Vagina (tissue), 2 donors: ENCODE data around the gene MAD1L1. TPM values are rescaled to one million over a fixed set of nuclear protein-coding genes. Genes with fewer than 3 reads are reported as not detected.

Source experiments
- DNase-seq, 2 donors: peaks; one replicate each; pipeline ENCODE4 v3.0.0-alpha.2; 2017; ENCODE audit errors: extremely low spot score in 2 of 2
- H3K27ac ChIP-seq: fragments of 200-600 bp; sonication (generic); one replicate; pipeline ENCODE4 v1.5.1; 2019
- H3K27me3 ChIP-seq: fragments of 200-600 bp; sonication (generic); one replicate; pipeline ENCODE4 v1.5.1; 2019
- H3K36me3 ChIP-seq, 2 donors: fragments of 200-600 bp; sonication (generic); one replicate each; pipeline ENCODE4 v1.5.1; 2017 to 2019
- H3K4me1 ChIP-seq: fragments of 200-600 bp; sonication (generic); one replicate; pipeline ENCODE4 v1.5.1; 2019
- H3K4me3 ChIP-seq, 2 donors: fragments of 200-600 bp; sonication (generic); 1 replicate in 1 of 2; 2 replicates in 1 of 2; pipeline ENCODE4 v1.5.1; 2016 to 2019
- H3K9me3 ChIP-seq: fragments of 200-600 bp; sonication (generic); one replicate; pipeline ENCODE4 v1.5.1; 2019
- CTCF ChIP-seq, 3 experiments: fragments of 450-650 bp in 2 of 3; fragments of 200-600 bp in 1 of 3; sonication (generic) in 1 of 3; IDR thresholded peaks; one replicate each; pipeline ENCODE4 v1.5.1; 2017 to 2019; ENCODE audit warnings: antibody characterized with exemption in 3 of 3, mild to moderate bottlenecking in 2 of 3, moderate library complexity in 2 of 3
- POLR2A ChIP-seq, 2 donors: fragments of 450-650 bp; IDR thresholded peaks; one replicate each; pipeline ENCODE4 v1.6.1; 2017; ENCODE audit warnings: antibody characterized with exemption in 2 of 2, mild to moderate bottlenecking in 2 of 2, moderate library complexity in 2 of 2
- POLR2AphosphoS5 ChIP-seq, 2 donors: sonication (generic); formaldehyde crosslinking; IDR thresholded peaks; one replicate each; pipeline ENCODE4 v1.9.0; 2017; ENCODE audit warnings: antibody characterized with exemption in 2 of 2, mild to moderate bottlenecking in 2 of 2, low read depth in 1 of 2; ENCODE audit not compliant: insufficient read depth in 1 of 2
- intact Hi-C: fragments of 100-400 bp; cut with DNase I; formaldehyde crosslinking; loops from one replicate; pipeline ENCODE4 v1.15.1; 2023
- total RNA-seq: library from RNA; depleted of rRNA; stranded (reverse); fragments of >200 nt; gene quantifications from one replicate; pipeline ENCODE4 v1.2.3, GENCODE V29; 2016

The MAD1L1 gene
- total RNA-seq, 1 donor from 2014 or later = 62.4 TPM

- Histone ChIP-seq H3K27ac (no peak overlapping the region), H3K36me3 (no peaks in the 10 kb centered on the region), H3K4me1 (peaks cover 8% of the 10 kb centered on the region), H3K9me3 (no peaks in the 10 kb centered on the region), H3K27me3 (no peaks in the 10 kb centered on the region), H3K4me3 (no peak overlapping the region)
- DNase-seq = no peak
- TF ChIP-seq CTCF (IDR thresholded peaks at IDR 0.05) (no peak), POLR2A (IDR thresholded peaks at IDR 0.05) (no peak), POLR2AphosphoS5 (IDR thresholded peaks at IDR 0.05; ENCODE audit: insufficient read depth in 1 of 2, low read depth in 1 of 2) (no peak)
- intact Hi-C loops = no loop called here
These were observed 245.6 kb downstream of the MAD1L1 start for GRCh38 chr7:1987084-1987535.

- TF ChIP-seq POLR2AphosphoS5 (IDR thresholded peaks at IDR 0.05; ENCODE audit: insufficient read depth in 1 of 2, low read depth in 1 of 2) = no peak
- TF ChIP-seq POLR2A (IDR thresholded peaks at IDR 0.05) = no peak
- TF ChIP-seq CTCF (IDR thresholded peaks at IDR 0.05) = no peak
- H3K9me3 ChIP-seq = no peaks in the 10 kb centered on the region
- no peaks in the 10 kb centered on the region for H3K27me3 ChIP-seq
- H3K4me1 ChIP-seq = peaks cover 7% of the 10 kb centered on the region
- H3K4me3 ChIP-seq = no peak overlapping the region
- no peaks in the 10 kb centered on the region for H3K36me3 ChIP-seq
- intact Hi-C loops = no loop called here
- H3K27ac ChIP-seq = no peak overlapping the region
- DNase-seq = no peak
These were observed 246.2 kb downstream of the MAD1L1 start for GRCh38 chr7:1986366-1987083.

GRCh38 chr7:1985936-1986335, 246.8 kb downstream of the MAD1L1 start:
- no peak overlapping the region for H3K27ac ChIP-seq
- no peaks in the 10 kb centered on the region for H3K27me3 ChIP-seq
- no peak for DNase-seq
- H3K4me3 ChIP-seq = no peak overlapping the region
- intact Hi-C loops = no loop called here
- H3K4me1 ChIP-seq = peaks cover 7% of the 10 kb centered on the region
- no peak for TF ChIP-seq CTCF (IDR thresholded peaks at IDR 0.05)
- no peak for TF ChIP-seq POLR2A (IDR thresholded peaks at IDR 0.05)
- no peak for TF ChIP-seq POLR2AphosphoS5 (IDR thresholded peaks at IDR 0.05; ENCODE audit: insufficient read depth in 1 of 2, low read depth in 1 of 2)
- no peaks in the 10 kb centered on the region for H3K36me3 ChIP-seq
- H3K9me3 ChIP-seq = no peaks in the 10 kb centered on the region

- H3K27ac ChIP-seq = no peak overlapping the region
- no peak for TF ChIP-seq POLR2A (IDR thresholded peaks at IDR 0.05)
- no peak for TF ChIP-seq POLR2AphosphoS5 (IDR thresholded peaks at IDR 0.05; ENCODE audit: insufficient read depth in 1 of 2, low read depth in 1 of 2)
- H3K4me3 ChIP-seq = no peak overlapping the region
- H3K27me3 ChIP-seq = no peaks in the 10 kb centered on the region
- DNase-seq = no peak
- no peaks in the 10 kb centered on the region for H3K36me3 ChIP-seq
- H3K9me3 ChIP-seq = no peaks in the 10 kb centered on the region
- peaks cover under 1% of the 10 kb centered on the region for H3K4me1 ChIP-seq
- intact Hi-C loops = no loop called here
These were observed 247.7 kb downstream of the MAD1L1 start for GRCh38 chr7:1985042-1985441.

DNA sequence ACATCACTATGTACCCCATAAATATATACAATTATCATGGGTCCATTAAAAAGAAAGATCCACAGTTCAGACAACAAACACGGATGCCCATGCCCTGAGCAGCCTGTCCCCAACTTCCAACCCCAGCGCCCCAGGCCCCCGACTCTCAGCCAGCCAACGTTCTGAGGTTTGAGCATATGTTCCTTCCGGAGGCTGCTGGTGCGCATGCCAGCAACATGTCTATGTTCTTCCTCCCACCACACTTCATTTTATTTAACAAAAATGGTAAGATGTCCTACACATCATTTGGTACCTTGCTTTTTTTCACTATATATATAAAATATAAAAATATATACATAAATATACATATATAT, 250.9 kb downstream of the MAD1L1 start:
- no peak for TF ChIP-seq POLR2AphosphoS5 (IDR thresholded peaks at IDR 0.05; ENCODE audit: insufficient read depth in 1 of 2, low read depth in 1 of 2)
- intact Hi-C loops = no loop called here
- Histone ChIP-seq H3K4me3 (no peak overlapping the region), H3K36me3 (no peaks in the 10 kb centered on the region), H3K27me3 (no peaks in the 10 kb centered on the region), H3K4me1 (no peaks in the 10 kb centered on the region), H3K9me3 (no peaks in the 10 kb centered on the region), H3K27ac (no peak overlapping the region)
- DNase-seq = no peak

DNA sequence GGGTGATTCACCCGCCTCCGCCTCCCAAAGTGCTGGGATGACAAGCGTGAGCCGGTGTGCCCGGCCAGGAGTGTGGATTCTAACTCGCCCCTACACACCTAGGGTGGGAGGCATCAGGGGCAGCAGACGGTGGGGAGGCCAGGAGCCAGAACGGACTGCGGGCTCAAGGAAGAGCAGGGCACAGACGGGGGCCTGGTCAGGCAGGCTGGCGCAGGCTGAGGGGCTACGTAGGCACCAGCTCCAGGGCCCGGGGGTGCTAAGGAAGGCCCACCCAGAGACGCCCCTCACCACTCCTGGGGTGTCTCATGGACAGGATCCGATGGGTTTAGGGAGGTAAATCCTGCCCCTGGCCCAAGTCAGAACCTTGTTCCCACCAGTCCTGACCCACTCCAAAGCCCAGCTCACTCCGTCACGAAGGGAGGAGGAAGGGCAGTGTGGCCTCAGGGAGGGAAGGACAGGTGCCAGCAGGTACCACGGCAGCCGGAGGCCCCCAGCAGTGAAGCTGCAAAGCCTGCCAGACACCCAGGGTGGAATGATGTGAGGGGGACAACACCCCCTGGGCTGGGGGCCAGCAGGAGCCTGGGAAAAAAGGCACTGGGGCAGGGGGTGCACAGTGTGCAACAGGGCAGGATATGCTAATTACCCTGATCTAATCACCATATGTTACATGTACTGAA, 251.4 kb downstream of the MAD1L1 start:
- no peaks in the 10 kb centered on the region for H3K27me3 ChIP-seq
- H3K9me3 ChIP-seq = no peaks in the 10 kb centered on the region
- no peak overlapping the region for H3K27ac ChIP-seq
- no peaks in the 10 kb centered on the region for H3K4me1 ChIP-seq
- no peaks in the 10 kb centered on the region for H3K36me3 ChIP-seq
- DNase-seq = no peak
- TF ChIP-seq POLR2A (IDR thresholded peaks at IDR 0.05) = no peak
- no peak for TF ChIP-seq CTCF (IDR thresholded peaks at IDR 0.05)
- TF ChIP-seq POLR2AphosphoS5 (IDR thresholded peaks at IDR 0.05; ENCODE audit: insufficient read depth in 1 of 2, low read depth in 1 of 2) = no peak
- intact Hi-C loops = no loop called here
- H3K4me3 ChIP-seq = no peak overlapping the region
